GM23248 (cell line): ENCODE measurements around the gene SAP30BP. TPM values are rescaled to one million over a fixed set of nuclear protein-coding genes. Genes with fewer than 3 reads are reported as not detected.

ENCODE experiments used
- DNase-seq: peaks from one replicate; pipeline ENCODE4 v3.0.0-alpha.2; 2015
- H2AFZ ChIP-seq: fragments of 200-600 bp; sonication (generic); 2 replicates; pipeline ENCODE4 v1.6.1; 2016; ENCODE audit warnings: antibody characterized with exemption
- H3F3A ChIP-seq: fragments of 200-600 bp; sonication (generic); 2 replicates; pipeline ENCODE4 v1.6.1; 2016; ENCODE audit warnings: mild to moderate bottlenecking, antibody characterized with exemption, mixed run types; ENCODE audit not compliant: insufficient read depth
- H3K27ac ChIP-seq: fragments of 200-600 bp; sonication (generic); 2 replicates; pipeline ENCODE4 v1.5.1; 2016; ENCODE audit warnings: mild to moderate bottlenecking
- H3K27me3 ChIP-seq: fragments of 200-600 bp; sonication (generic); replicated peaks from 2 replicates; pipeline ENCODE4 v1.6.1; 2016; ENCODE audit warnings: mild to moderate bottlenecking; ENCODE audit not compliant: insufficient read depth
- H3K36me3 ChIP-seq: fragments of 200-600 bp; sonication (generic); 2 replicates; pipeline ENCODE4 v1.6.1; 2016; ENCODE audit warnings: low read depth, mild to moderate bottlenecking
- H3K4me1 ChIP-seq: fragments of 200-600 bp; sonication (generic); 2 replicates; pipeline ENCODE4 v1.6.1; 2016; ENCODE audit warnings: mild to moderate bottlenecking; ENCODE audit not compliant: insufficient read depth
- H3K4me2 ChIP-seq: fragments of 200-600 bp; sonication (generic); one replicate; pipeline ENCODE4 v1.6.1; 2016; ENCODE audit warnings: mild to moderate bottlenecking; ENCODE audit not compliant: unreplicated experiment
- H3K4me3 ChIP-seq: fragments of 200-600 bp; sonication (generic); 2 replicates; pipeline ENCODE4 v1.5.1; 2016; ENCODE audit warnings: mild to moderate bottlenecking
- H3K79me2 ChIP-seq: fragments of 200-600 bp; sonication (generic); 2 replicates; pipeline ENCODE4 v1.6.1; 2016; ENCODE audit warnings: mild to moderate bottlenecking; ENCODE audit not compliant: insufficient read depth
- H3K9ac ChIP-seq: fragments of 200-600 bp; sonication (generic); 2 replicates; pipeline ENCODE4 v1.6.1; 2016; ENCODE audit warnings: mild to moderate bottlenecking
- H3K9me2 ChIP-seq: fragments of 200-600 bp; sonication (generic); 2 replicates; pipeline ENCODE4 v1.6.1; 2016; ENCODE audit warnings: mixed run types, mild to moderate bottlenecking, moderate library complexity; ENCODE audit not compliant: insufficient read depth
- H3K9me3 ChIP-seq: fragments of 200-600 bp; sonication (generic); one replicate; pipeline ENCODE4 v1.6.1; 2017; ENCODE audit warnings: low read depth
- H4K20me1 ChIP-seq: fragments of 200-600 bp; sonication (generic); 2 replicates; pipeline ENCODE4 v1.6.0; 2016; ENCODE audit not compliant: insufficient read depth
- EZH2 ChIP-seq: fragments of 200-600 bp; sonication (generic); IDR thresholded peaks from 2 replicates; pipeline ENCODE4 v1.6.1; 2018; ENCODE audit warnings: antibody characterized with exemption, mild to moderate bottlenecking; ENCODE audit not compliant: insufficient read depth, poor library complexity, severe bottlenecking
- EZH2phosphoT487 ChIP-seq: fragments of 200-600 bp; sonication (generic); IDR thresholded peaks from 2 replicates; pipeline ENCODE4 v1.6.1; 2018; ENCODE audit warnings: antibody characterized with exemption, moderate library complexity, mild to moderate bottlenecking, low read depth; ENCODE audit not compliant: insufficient read depth
- WGBS, 2 experiments: methylation state at CpG; one replicate each; pipeline ENCODE4 v1.1.6; 2015 to 2017; ENCODE audit warnings: low lambda C conversion rate in 2 of 2, low coverage in 1 of 2; ENCODE audit errors: missing lambda C conversion rate in 2 of 2; 5-methylcytosine and 5-hydroxymethylcytosine counted together
- in situ Hi-C: fragments of 300-500 bp; cut with MboI; formaldehyde crosslinking; loops from 2 replicates; pipeline ENCODE4 v1.15.0; 2020
- polyA plus RNA-seq: library from polyadenylated mRNA; unstranded; fragments of >200 nt; fragmentation: Nextera tagmentation; extraction: Ambion mirVana; gene quantifications from 2 replicates; pipeline ENCODE4 v1.2.1, GENCODE V29; 2016
- total RNA-seq: library from RNA; depleted of rRNA; stranded (reverse); fragments of >200 nt; shearing (Covaris generic); gene quantifications from 2 replicates; pipeline ENCODE4 v1.2.3, GENCODE V29; 2014

The SAP30BP gene
- total and polyA plus RNA-seq, 2 experiments from 2014 or later, result 60.8 to 93.1 TPM

- in situ Hi-C loops, result no loop called here
- Histone ChIP-seq H3K4me2 (no peak overlapping the region), H3K9me2 (no peaks in the 10 kb centered on the region)
These were observed 25.8 kb upstream of the SAP30BP start for GRCh38 chr17:75641343-75641742.

GRCh38 chr17:75642182-75642783, 24.9 kb upstream of the SAP30BP start:
- Histone ChIP-seq H3K4me3 (no peak overlapping the region), H3K36me3 (no peaks in the 10 kb centered on the region), H4K20me1 (no peaks in the 10 kb centered on the region), H2AFZ (no peak overlapping the region), H3K4me1 (no peaks in the 10 kb centered on the region), H3K79me2 (no peaks in the 10 kb centered on the region), H3K9me3 (no peaks in the 10 kb centered on the region), H3K27me3 (no peaks in the 10 kb centered on the region), H3F3A (no peaks in the 10 kb centered on the region), H3K9ac (no peak overlapping the region), H3K4me2 (no peak overlapping the region), H3K9me2 (no peaks in the 10 kb centered on the region), H3K27ac (no peak overlapping the region)
- DNase-seq, result no peak
- WGBS, 2 experiments, result 97 to 98% methylated on average over 7 of the region's 7 CpGs
- TF ChIP-seq EZH2phosphoT487, result no peak
- TF ChIP-seq EZH2, result no peak
- in situ Hi-C loops, result no loop called here

More at GRCh38 chr17:75641343-75641742, 25.8 kb upstream of the SAP30BP start:
- no peaks in the 10 kb centered on the region for H3K4me1 ChIP-seq
- H3K27me3 ChIP-seq, result no peaks in the 10 kb centered on the region
- no peaks in the 10 kb centered on the region for H3K36me3 ChIP-seq
- no peaks in the 10 kb centered on the region for H4K20me1 ChIP-seq
- H3K9ac ChIP-seq, result no peak overlapping the region
- no peak overlapping the region for H3K4me3 ChIP-seq
- TF ChIP-seq EZH2phosphoT487 (no peak), EZH2 (no peak)
- H3K9me3 ChIP-seq, result no peaks in the 10 kb centered on the region
- DNase-seq, result no peak
- H3K27ac ChIP-seq, result no peak overlapping the region
- H2AFZ ChIP-seq, result no peak overlapping the region
- WGBS, 2 experiments, result 81 to 82% methylated on average over 9 of the region's 9 CpGs
- no peaks in the 10 kb centered on the region for H3K79me2 ChIP-seq
- H3F3A ChIP-seq, result no peaks in the 10 kb centered on the region

- in situ Hi-C loops, result no loop called here
- no peaks in the 10 kb centered on the region for H3K36me3 ChIP-seq
These were observed 24.1 kb upstream of the SAP30BP start for GRCh38 chr17:75642784-75643642.

GRCh38 chr17:75643643-75644017, 23.5 kb upstream of the SAP30BP start:
- TF ChIP-seq EZH2phosphoT487, result no peak
- no peak for TF ChIP-seq EZH2
- H3K9me3 ChIP-seq, result no peaks in the 10 kb centered on the region
- no peak for DNase-seq
- in situ Hi-C loops, result no loop called here
- WGBS, 2 experiments, result 90 to 91% methylated on average over 7 of the region's 7 CpGs
- no peak overlapping the region for H3K27ac ChIP-seq
- no peak overlapping the region for H3K9ac ChIP-seq
- H3K36me3 ChIP-seq, result no peaks in the 10 kb centered on the region
- no peaks in the 10 kb centered on the region for H3K4me1 ChIP-seq
- H2AFZ ChIP-seq, result no peak overlapping the region
- no peak overlapping the region for H3K4me3 ChIP-seq
- no peaks in the 10 kb centered on the region for H3K79me2 ChIP-seq
- no peak overlapping the region for H3K4me2 ChIP-seq
- H3F3A ChIP-seq, result no peaks in the 10 kb centered on the region
- H3K9me2 ChIP-seq, result no peaks in the 10 kb centered on the region
- H3K27me3 ChIP-seq, result no peaks in the 10 kb centered on the region
- H4K20me1 ChIP-seq, result no peaks in the 10 kb centered on the region

More at GRCh38 chr17:75642784-75643642, 24.1 kb upstream of the SAP30BP start:
- TF ChIP-seq EZH2 (no peak), EZH2phosphoT487 (no peak)
- H4K20me1 ChIP-seq, result no peaks in the 10 kb centered on the region
- DNase-seq, result no peak
- H3K27ac ChIP-seq, result no peak overlapping the region
- no peak overlapping the region for H3K4me2 ChIP-seq
- H3F3A ChIP-seq, result no peaks in the 10 kb centered on the region
- WGBS, 2 experiments, result 88 to 90% methylated on average over 17 of the region's 17 CpGs
- no peak overlapping the region for H3K4me3 ChIP-seq
- H3K27me3 ChIP-seq, result no peaks in the 10 kb centered on the region
- no peaks in the 10 kb centered on the region for H3K9me3 ChIP-seq
- H3K9ac ChIP-seq, result no peak overlapping the region
- no peaks in the 10 kb centered on the region for H3K79me2 ChIP-seq
- H3K9me2 ChIP-seq, result no peaks in the 10 kb centered on the region
- no peaks in the 10 kb centered on the region for H3K4me1 ChIP-seq
- H2AFZ ChIP-seq, result no peak overlapping the region
